ENCODE results near the gene UNC93A.
"Not testable (repeated sequence)": the region's sequence is repeated elsewhere in the genome, so short reads cannot be mapped to it uniquely, and the experiment has no call there.

UNC93A gene

DNA sequence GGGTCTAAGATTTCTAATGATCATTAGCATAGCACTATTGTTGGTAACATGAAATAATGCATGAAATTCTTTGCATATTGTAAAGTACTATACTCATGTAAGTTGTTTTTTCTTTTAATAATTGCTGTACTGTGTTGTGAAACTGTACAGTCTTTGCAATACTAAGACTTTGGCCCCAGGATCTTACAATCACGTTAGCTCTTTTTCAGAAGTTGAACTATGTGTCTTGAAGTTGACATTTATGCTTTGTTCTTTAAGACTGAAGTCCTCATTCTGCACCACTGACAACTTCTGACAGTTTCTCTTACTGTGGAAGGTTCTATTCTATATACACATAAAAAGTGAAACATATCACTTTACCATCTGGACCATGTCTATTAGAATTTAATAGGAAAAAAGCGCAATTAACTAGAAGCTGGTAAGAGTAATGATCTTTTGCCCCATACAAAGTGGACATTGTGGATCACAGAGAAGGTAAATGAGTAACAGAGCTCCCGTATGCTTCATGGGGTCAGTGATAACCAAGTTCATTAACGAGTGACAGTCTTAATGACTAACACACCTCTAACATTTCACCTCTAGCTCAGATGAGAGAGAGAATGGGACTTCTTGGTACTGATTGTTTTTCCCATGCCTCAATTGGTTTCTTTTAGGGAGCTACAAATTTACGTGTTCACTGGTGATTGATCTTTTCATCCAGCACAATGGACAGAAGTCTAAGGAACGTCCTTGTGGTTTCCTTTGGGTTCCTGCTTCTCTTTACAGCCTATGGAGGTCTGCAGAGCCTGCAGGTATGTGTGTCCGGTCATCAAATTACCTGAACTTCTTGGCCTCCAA lies at the start of gene UNC93A:
TSS of gene UNC93A (plus strand) at position 530 of the 837 bp plus-strand sequence. CDS start at position 705, 175 bp downstream.
- no peak for DNase-seq (ENCODE audit: low read depth in 2 of 2)

GRCh38 chr6:167241321-167242134 lies 49.6 kb upstream of the UNC93A start:
- not testable (repeated sequence) for DNase-seq (ENCODE audit: low read depth in 2 of 2)

DNA sequence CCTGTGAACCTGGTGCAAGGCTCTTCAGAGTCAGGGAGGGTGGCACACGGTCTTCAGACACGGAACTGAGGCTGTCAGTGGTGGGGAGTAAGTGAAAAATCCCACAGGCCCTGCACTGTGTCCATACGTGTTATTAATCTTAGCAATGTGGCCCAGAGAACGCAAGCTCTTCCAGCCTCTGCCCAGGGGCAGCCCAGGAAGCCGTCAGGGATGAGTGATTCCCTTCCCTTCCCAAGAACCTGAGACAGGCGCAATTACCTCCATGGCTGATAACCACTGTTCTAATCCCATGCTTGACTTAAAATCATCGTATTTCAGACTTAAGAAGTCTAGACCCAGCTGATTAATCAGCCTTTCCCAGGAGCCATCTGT lies 49.0 kb upstream of the UNC93A start:
- DNase-seq (ENCODE audit: low read depth in 2 of 2): not testable (repeated sequence)

DNA sequence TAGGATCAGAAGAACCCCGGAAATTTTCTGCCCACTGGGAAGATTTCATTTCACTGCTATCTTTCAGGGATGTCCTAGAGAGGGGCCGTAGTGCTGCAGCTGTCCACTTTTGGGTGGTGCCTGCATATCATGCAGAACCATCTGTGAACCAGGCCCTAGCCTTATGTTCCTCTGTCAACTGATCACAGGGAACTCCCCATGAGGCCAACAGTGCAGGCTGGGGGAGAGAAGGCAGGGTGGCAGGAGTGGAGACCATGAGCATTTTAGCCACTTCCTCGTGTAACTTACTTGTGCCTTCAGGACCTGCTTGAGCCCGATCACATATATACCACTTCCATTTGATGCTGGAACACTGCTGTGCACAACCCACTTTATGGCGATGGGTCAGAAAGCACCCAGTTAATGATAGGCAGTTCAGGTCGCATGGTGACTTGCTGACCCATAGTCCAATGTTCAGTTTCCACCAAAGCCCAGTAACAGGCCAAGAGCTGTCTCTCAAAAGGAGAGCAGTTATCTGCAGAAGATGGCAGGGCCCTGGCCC lies 48.5 kb upstream of the UNC93A start:
- not testable (repeated sequence) for DNase-seq (ENCODE audit: low read depth in 2 of 2)

- no peak for DNase-seq (ENCODE audit: low read depth in 2 of 2)
Measured at GRCh38 chr6:167244064-167244960, 46.8 kb upstream of the UNC93A start.

- DNase-seq (ENCODE audit: low read depth in 2 of 2): no peak
Measured at GRCh38 chr6:167244991-167245390, 46.1 kb upstream of the UNC93A start.

DNA sequence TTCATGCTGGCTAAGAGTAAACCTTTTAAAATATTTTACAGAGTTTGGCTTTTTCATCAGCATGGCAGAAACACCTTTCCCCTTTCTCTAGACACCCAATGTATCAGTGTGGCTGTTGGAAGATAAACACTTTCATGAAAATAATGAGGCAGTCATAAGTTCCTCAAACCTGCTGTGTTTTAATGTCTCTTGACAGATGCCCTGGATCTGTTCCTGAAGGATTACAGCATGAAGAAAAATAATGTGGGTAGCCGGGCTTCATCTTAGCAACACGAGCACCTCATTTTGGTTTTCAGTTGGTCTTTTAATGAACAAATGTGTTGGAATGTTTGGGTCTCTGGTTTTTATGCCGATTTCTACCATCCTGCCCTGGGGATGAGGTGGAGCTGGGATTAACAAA lies 45.5 kb upstream of the UNC93A start:
- no peak for DNase-seq (ENCODE audit: low read depth in 2 of 2)

DNA sequence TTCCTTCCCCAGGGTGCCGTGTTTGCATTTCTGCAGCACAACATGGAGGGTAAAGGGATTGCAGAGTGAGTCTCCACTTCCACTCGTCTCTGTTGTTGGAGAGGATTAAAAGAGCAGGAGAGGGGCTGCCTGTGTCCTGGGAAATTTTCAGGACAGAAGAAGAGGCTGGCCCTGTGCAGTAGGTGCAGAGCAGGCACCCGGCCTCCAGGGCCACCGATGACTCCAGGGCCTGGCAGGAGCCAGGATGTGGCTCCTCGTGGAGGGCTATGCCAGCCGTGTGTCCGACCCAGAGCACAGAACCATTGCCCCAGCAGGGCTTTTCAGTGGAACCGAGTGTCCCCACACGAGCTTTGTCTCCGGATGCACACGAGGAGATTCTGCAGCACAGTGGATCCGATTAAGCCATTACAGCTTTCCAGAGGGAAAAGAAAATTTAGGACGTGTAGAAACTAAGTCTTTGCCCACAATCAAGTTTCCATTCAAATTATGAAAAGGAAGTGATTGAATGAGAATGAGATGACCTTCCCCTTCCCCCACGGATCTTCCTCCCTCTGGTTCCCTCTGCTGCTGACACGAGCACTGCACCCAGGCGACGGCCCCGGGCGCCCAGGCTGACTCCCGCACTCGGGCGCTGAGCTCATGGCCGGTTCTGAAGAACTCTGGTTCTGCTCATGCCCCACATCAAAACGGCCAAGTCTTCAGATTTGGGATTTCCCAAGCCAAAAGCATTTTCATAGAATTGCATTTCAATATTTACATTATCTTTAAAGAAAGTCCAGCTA lies 43.1 kb upstream of the UNC93A start:
- DNase-seq (ENCODE audit: low read depth in 2 of 2): no peak

DNA sequence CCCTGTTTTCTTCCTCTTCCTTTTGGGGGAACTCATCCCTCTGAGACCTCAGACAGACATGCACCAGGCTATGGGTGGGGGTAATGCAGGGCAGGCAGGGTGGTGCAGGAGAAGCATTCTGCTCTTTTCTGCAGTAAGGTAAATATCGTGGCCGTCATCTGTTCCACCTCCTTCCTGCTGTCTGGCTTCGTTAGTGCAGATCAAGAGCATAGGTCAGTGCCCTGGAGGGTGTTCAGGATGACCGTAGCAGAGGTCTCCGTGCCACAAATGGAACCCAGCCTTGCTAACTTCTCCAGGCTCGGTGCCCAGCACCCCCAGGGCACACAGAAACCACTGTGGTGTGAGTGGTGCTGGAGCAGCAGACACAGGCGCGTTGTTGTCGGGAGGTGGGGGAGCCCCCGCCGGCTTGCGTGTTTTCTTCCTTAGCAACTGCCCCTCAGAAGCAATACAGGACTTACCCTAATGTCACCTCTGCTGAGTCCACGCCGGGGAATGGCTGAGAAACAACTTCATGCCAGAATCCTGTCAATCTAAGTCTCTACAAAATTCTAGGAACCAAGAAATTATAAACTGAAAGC lies 42.1 kb upstream of the UNC93A start:
- DNase-seq (ENCODE audit: low read depth in 2 of 2): not testable (repeated sequence)

GRCh38 chr6:167252271-167252670 lies 38.8 kb upstream of the UNC93A start:
- DNase-seq (ENCODE audit: low read depth in 2 of 2): no peak

- DNase-seq (ENCODE audit: low read depth in 2 of 2): no peak
Measured at GRCh38 chr6:167255918-167256553, 35.1 kb upstream of the UNC93A start.

GRCh38 chr6:167258646-167259045 lies 32.5 kb upstream of the UNC93A start:
- no peak for DNase-seq (ENCODE audit: low read depth in 2 of 2)

- DNase-seq (ENCODE audit: low read depth in 2 of 2): not testable (repeated sequence)
Measured at GRCh38 chr6:167266057-167266829, 24.9 kb upstream of the UNC93A start.

DNA sequence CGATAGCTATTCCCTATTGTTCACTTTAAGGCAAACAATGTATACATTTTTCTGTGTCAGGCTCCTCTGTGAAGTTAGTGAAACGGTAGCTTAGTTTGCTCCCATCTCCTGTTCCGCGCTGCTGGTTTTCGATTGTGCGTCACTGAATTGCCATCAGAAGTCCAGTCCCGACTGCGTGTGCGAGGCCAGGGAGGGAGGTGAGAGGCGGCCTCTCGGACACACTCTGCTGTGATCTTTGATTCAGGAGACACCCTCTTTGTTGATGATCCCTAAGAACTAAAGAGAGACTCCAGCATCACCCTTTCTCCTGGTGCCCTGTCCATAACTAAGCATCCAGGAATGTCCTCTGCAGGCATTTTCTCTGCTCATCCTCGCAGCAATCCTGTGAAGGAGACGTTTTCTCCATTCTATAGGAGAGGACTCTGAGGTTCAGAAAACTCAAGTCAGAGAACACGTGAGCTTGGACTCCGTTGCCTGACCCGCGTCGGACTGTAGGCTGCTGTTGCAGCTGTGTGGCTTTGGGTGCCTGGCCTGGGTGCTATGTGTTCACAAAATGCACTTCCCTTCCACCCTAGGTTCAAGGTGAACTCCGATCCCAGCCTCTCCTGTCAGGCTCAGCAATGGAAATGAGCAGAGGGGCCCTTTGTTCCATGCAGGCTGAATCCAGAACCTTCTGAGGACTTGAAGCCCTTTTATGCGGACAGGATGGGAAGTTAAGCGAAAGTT lies 24.1 kb upstream of the UNC93A start:
- no peak for DNase-seq (ENCODE audit: low read depth in 2 of 2)

DNA sequence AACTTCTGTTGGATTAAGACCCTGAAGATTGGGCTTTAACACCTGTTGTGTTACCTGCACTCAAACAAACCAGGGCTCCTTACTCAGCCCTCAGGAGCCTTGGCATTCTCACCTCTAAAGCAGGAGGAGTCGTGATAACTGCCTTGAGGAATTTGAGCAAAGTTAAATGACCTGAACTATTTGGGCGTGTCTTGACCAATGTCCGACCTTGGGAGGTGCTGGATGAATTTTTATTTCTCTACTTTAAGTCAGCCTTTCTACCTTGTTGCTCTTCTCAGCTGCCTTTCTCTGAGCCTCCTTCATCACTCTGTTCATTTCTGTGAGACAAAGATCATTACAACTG lies 23.6 kb upstream of the UNC93A start:
- not testable (repeated sequence) for DNase-seq (ENCODE audit: low read depth in 2 of 2)

- no peak for DNase-seq (ENCODE audit: low read depth in 2 of 2)
Measured at GRCh38 chr6:167267921-167268401, 23.2 kb upstream of the UNC93A start.

DNA sequence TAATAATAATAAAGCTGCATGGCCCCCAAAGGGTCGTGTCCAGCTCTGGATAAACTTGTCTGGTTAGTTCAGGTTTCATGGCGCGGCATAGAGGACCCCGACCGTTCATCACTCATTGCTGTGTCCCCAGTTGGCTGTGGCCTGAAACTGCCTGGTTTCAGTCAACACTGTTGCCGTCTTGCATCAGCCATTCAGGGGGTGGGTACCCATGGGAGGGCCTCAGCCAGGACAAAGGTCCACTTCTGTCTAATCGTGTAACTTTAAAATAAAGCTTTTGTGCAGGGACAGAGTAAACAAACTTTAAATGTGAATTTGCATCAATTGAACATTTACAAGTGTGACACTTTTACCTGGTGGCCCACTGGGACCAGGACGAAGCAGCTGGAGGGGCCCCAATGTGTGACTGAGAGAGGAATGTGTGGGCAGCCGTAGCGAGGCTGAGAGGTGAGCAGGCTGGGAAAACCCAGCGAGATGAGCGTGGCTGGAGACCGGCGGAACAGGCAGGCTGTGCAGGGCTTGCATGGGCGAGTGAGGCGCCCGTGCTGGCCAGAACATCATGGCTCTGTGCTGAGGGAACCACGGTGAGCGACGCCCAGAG lies 22.3 kb upstream of the UNC93A start:
- no peak for DNase-seq (ENCODE audit: low read depth in 2 of 2)
